Lung (tissue), 12 donors: ENCODE results near the gene RAB26. TPM values are rescaled to one million over a fixed set of nuclear protein-coding genes. Genes with fewer than 3 reads are reported as not detected.

ENCODE experiments used
- ATAC-seq: fragments of 200-7000 bp; cut with Tn5 transposase; one replicate; pipeline ENCODE4 v1.9.1; 2020; ENCODE audit warnings: moderate number of reproducible peaks; ENCODE audit not compliant: insufficient read depth, low FRiP score
- DNase-seq, 3 donors: peaks; one replicate each; pipeline ENCODE4 v3.0.0-alpha.2; 2013 to 2017
- H3K27ac ChIP-seq, 2 donors: one replicate each; pipeline ENCODE4 v1.5.1; 2013; ENCODE audit warnings: mild to moderate bottlenecking in 2 of 2, moderate library complexity in 2 of 2, control low read depth in 1 of 2, inconsistent platforms in 1 of 2, low read depth in 1 of 2, low read length in 1 of 2
- H3K27me3 ChIP-seq, 3 donors: one replicate each; pipeline ENCODE4 v1.5.1; 2013; ENCODE audit warnings: low read length in 2 of 3; ENCODE audit not compliant: control insufficient read depth in 3 of 3, insufficient read depth in 3 of 3
- H3K36me3 ChIP-seq, 4 donors: one replicate each; pipeline ENCODE4 v1.5.1; 2013; ENCODE audit warnings: low read length in 4 of 4, mild to moderate bottlenecking in 1 of 4, moderate library complexity in 1 of 4; ENCODE audit not compliant: control insufficient read depth in 4 of 4, insufficient read depth in 4 of 4
- H3K4me1 ChIP-seq, 5 donors: one replicate each; pipeline ENCODE4 v1.5.1; 2013; ENCODE audit warnings: low read length in 5 of 5, mild to moderate bottlenecking in 2 of 5, moderate library complexity in 1 of 5; ENCODE audit not compliant: control insufficient read depth in 5 of 5, insufficient read depth in 5 of 5
- H3K4me3 ChIP-seq: one replicate; pipeline ENCODE4 v1.5.1; 2013; ENCODE audit warnings: mild to moderate bottlenecking, control low read depth, moderate library complexity
- H3K9ac ChIP-seq, 2 donors: one replicate each; pipeline ENCODE4 v1.5.1; 2013; ENCODE audit warnings: low read length in 2 of 2, control low read depth in 1 of 2; ENCODE audit not compliant: insufficient read depth in 1 of 2
- H3K9me3 ChIP-seq, 4 donors: one replicate each; pipeline ENCODE4 v1.5.1; 2013; ENCODE audit warnings: low read length in 3 of 4, mild to moderate bottlenecking in 1 of 4, moderate library complexity in 1 of 4; ENCODE audit not compliant: control insufficient read depth in 4 of 4, insufficient read depth in 3 of 4
- WGBS, 2 donors: extraction: QIAGEN DNeasy Blood & Tissue Kit; methylation state at CpG; one replicate each; pipeline ENCODE4 v1.1.7; 2013; 5-methylcytosine and 5-hydroxymethylcytosine counted together
- polyA plus RNA-seq, 2 donors: library from polyadenylated mRNA; stranded (reverse); fragments of 200-250 nt; gene quantifications; one replicate each; pipeline ENCODE4 v1.2.1, GENCODE V29; 2013
- total RNA-seq, 2 donors: library from RNA; depleted of rRNA in 1 of 2; stranded (reverse); fragments of >200 nt in 1 of 2; gene quantifications; one replicate each; pipeline ENCODE4 v1.2.1, GENCODE V29; 2014 to 2021
- TF ChIP-seq, protein P1 (sequence below): IDR thresholded peaks from 2 replicates; pipeline ENCODE4 v1.5.1; 2012; ENCODE audit warnings: mild to moderate bottlenecking; ENCODE audit errors: control extremely low read depth, extremely low read depth
- donor health status: control.
- donor health status: control.
- donor health status: Bipolar disorder and iron deficiency.
- donor health status: healthy.
- donor health status: DM: yes; HTN: yes; CAD: no.

RAB26 gene
- total and polyA plus RNA-seq, 4 donors: 0.30 to 1.0 (median 0.72) TPM

DNA sequence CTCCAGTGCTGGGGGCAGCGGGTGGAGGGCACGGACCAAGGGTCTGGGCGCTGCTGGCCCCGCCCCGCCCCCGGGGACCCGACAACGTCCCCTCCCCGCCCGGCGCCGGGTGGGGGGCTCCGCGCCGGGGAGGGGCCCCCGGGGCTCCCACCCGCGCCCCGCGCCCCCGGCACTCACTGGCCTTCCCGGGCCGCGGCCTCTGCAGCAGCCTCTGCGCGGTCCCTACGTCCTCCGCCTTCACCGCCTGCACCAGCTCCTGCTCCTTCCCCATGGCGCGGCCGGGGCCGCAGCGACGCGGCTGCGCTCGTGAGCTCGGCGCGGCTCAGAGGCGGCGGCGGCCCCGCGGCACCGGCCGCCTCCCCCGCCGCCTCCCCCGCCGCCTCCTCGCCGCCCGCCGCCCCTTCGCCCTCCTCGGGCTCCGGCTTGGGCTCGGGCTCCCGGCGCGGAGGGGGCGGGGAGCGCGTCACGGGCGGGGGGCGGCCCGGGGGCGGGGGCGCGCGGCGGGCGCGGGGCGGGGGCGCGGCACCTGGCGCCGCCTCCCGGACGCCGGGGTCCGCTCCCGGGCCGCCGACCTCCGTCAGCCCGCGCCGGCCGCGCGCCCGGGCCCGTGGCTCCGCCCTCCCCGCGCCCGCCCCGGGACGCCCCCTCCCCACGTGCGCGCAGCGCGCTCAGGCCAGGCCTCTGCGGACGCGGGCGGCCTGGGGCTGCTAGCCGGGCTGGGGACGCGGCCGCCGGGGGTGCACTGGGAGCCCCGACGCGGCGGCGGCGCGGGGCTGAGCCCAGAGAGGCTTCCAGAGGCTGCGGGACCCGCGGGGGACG is 47.9 kb downstream of the RAB26 start, which contains the start of gene CASKIN1:
CASKIN1 (minus strand) TSS at position 444 of the 819 bp plus-strand sequence; CDS start at position 271, 173 bp downstream.
- Histone ChIP-seq H3K9ac (no peak within 1 kb of the TSS), H3K9me3 (no peaks in the 10 kb centered on the region), H3K4me3 (no peak within 1 kb of the TSS), H3K27ac (no peak within 1 kb of the TSS), H3K4me1 (peaks cover 0 to 8% (median 4%) of the 10 kb centered on the region in 5 donors), H3K27me3 (peaks cover 0 to 43% (median 21%) of the 10 kb centered on the region in 3 donors), H3K36me3 (no peaks in the 10 kb centered on the region)
- WGBS, 2 donors: 0 to 1% methylated on average over 28 to 127 of the region's 129 CpGs
- DNase-seq (peak in 1 of 3 donors; percentile 27), ATAC-seq (no peak)
- TF ChIP-seq, protein P1, sequence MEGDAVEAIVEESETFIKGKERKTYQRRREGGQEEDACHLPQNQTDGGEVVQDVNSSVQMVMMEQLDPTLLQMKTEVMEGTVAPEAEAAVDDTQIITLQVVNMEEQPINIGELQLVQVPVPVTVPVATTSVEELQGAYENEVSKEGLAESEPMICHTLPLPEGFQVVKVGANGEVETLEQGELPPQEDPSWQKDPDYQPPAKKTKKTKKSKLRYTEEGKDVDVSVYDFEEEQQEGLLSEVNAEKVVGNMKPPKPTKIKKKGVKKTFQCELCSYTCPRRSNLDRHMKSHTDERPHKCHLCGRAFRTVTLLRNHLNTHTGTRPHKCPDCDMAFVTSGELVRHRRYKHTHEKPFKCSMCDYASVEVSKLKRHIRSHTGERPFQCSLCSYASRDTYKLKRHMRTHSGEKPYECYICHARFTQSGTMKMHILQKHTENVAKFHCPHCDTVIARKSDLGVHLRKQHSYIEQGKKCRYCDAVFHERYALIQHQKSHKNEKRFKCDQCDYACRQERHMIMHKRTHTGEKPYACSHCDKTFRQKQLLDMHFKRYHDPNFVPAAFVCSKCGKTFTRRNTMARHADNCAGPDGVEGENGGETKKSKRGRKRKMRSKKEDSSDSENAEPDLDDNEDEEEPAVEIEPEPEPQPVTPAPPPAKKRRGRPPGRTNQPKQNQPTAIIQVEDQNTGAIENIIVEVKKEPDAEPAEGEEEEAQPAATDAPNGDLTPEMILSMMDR: no peak

GRCh38 chr16:2196981-2197511 is 48.6 kb downstream of the RAB26 start:
- TF ChIP-seq, protein P1: no peak
- Histone ChIP-seq H3K27me3 (peaks cover 0 to 47% (median 21%) of the 10 kb centered on the region in 3 donors), H3K9ac (no peak overlapping the region), H3K27ac (no peak overlapping the region), H3K4me1 (peaks cover 0 to 8% (median 4%) of the 10 kb centered on the region in 5 donors), H3K4me3 (no peak overlapping the region), H3K9me3 (no peaks in the 10 kb centered on the region), H3K36me3 (no peaks in the 10 kb centered on the region)
- ATAC-seq (no peak), DNase-seq (no peak)
- WGBS, 2 donors: 25 to 30% methylated on average over 22 to 32 of the region's 32 CpGs

DNA sequence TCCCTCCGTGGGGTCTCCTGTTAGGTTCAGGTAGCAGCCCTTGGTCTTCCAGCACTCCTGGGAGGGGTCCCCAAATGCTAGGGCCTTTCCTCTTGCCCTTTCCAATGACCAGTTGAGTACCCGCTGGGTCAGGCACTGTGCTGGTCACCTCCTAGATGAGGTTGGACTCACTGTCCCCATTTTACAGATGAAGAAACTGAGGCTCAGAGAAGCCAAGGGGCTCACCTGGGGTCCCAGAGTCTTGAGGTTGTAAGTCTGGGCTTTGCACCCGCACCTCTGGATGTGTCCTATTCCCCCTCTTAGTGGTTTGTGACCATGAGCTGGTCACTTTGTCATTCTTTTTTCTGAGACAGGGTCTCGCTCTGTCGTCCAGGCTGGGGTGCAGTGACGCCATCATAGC is 49.3 kb downstream of the RAB26 start:
- Histone ChIP-seq H3K27ac (no peak overlapping the region), H3K4me1 (peaks cover 0 to 8% (median 4%) of the 10 kb centered on the region in 5 donors), H3K36me3 (no peaks in the 10 kb centered on the region), H3K9ac (no peak overlapping the region), H3K9me3 (no peaks in the 10 kb centered on the region), H3K27me3 (peaks cover 0 to 47% (median 21%) of the 10 kb centered on the region in 3 donors), H3K4me3 (no peak overlapping the region)
- WGBS, 2 donors: 85% methylated on average over 6 of the region's 6 CpGs
- TF ChIP-seq, protein P1: no peak
- ATAC-seq (no peak), DNase-seq (no peak)
